K562 (cell line): Measurements from ENCODE around the gene ERBB3. TPM values are rescaled to one million over a fixed set of nuclear protein-coding genes. Genes with fewer than 3 reads are reported as not detected.
A peak's percentile ranks its signal among the peaks of the same experiment; 100 is the strongest.

ENCODE experiments used
- ARID4B ChIP-seq: sonication (generic); formaldehyde crosslinking; IDR thresholded peaks from 2 replicates; pipeline ENCODE4 v1.8.0; 2022; ENCODE audit warnings: mild to moderate bottlenecking, missing genetic modification reagents
- C11orf30 ChIP-seq: fragments of 450-650 bp; IDR thresholded peaks from 2 replicates; pipeline ENCODE4 v1.6.1; 2016; ENCODE audit warnings: low read depth, mild to moderate bottlenecking
- CEBPG ChIP-seq, 3 experiments: fragments of 200-800 bp in 1 of 3; sonication (Bioruptor generic) in 1 of 3; sonication (generic) in 1 of 3; formaldehyde crosslinking in 1 of 3; IDR thresholded peaks in 2 of 3; conservative IDR thresholded peaks in 1 of 3; 2 replicates each; pipeline versions ENCODE4 v1.6.1 to v1.8.0; 2016 to 2022; ENCODE audit warnings: missing compliant biosample characterization in 2 of 3, missing genetic modification characterization in 2 of 3, mild to moderate bottlenecking in 1 of 3, missing genetic modification reagents in 1 of 3
- LEF1 ChIP-seq: fragments of 450-650 bp; IDR thresholded peaks from 2 replicates; pipeline ENCODE4 v1.6.1; 2016; ENCODE audit warnings: mild to moderate bottlenecking
- NBN ChIP-seq: fragments of 450-650 bp; IDR thresholded peaks from 2 replicates; pipeline ENCODE4 v1.6.1; 2016; ENCODE audit warnings: low read depth, mild to moderate bottlenecking
- NR2C1 ChIP-seq, 2 experiments: fragments of 450-650 bp; IDR thresholded peaks; 2 replicates each; pipeline ENCODE4 v1.6.1; 2017; ENCODE audit warnings: mild to moderate bottlenecking in 2 of 2, antibody characterized with exemption in 1 of 2, inconsistent platforms in 1 of 2, missing compliant biosample characterization in 1 of 2, missing genetic modification characterization in 1 of 2
- POLR2A ChIP-seq: fragments of 450-650 bp; conservative IDR thresholded peaks from 2 replicates; pipeline ENCODE4 v1.6.1; 2016
- POLR2B ChIP-seq: fragments of 450-650 bp; IDR thresholded peaks from 2 replicates; pipeline ENCODE4 v1.6.1; 2018; ENCODE audit warnings: low read depth; ENCODE audit not compliant: partially characterized antibody
- TEAD1 ChIP-seq, 2 experiments: fragments of 450-650 bp in 1 of 2; sonication (generic) in 1 of 2; formaldehyde crosslinking; IDR thresholded peaks; 2 replicates each; pipeline versions ENCODE4 v1.4.0 to v1.8.0; 2020 to 2022; ENCODE audit warnings: mild to moderate bottlenecking in 2 of 2, missing genetic modification reagents in 1 of 2
- THAP12 ChIP-seq: fragments of 250-450 bp; sonication (Bioruptor Pico); IDR thresholded peaks from 2 replicates; pipeline ENCODE4 v1.9.0; 2021; ENCODE audit warnings: mild to moderate bottlenecking, inconsistent platforms
- ZHX1 ChIP-seq: fragments of 150-350 bp; conservative IDR thresholded peaks from 2 replicates; pipeline ENCODE4 v1.6.1; 2014; ENCODE audit warnings: low read length
- ZNF165 ChIP-seq: fragments of 250-450 bp; sonication (Bioruptor Pico); IDR thresholded peaks from 2 replicates; pipeline ENCODE4 v1.4.0; 2020; ENCODE audit warnings: borderline replicate concordance
- polyA plus RNA-seq, 8 experiments: library from polyadenylated mRNA; depleted of rRNA in 4 of 8; stranded (reverse) in 5 of 8; unstranded in 3 of 8; fragments of >200 nt; fragmentation: Nextera tagmentation in 2 of 8; fragmentation: Illumina TruSeq in 1 of 8; extraction: Ambion mirVana in 2 of 8; extraction: Trizol in 1 of 8; gene quantifications; 2 replicates each; pipeline versions ENCODE4 v1.2.1 to v1.2.3, GENCODE V29; 2011 to 2014; ENCODE audit warnings: inconsistent platforms in 1 of 8, missing spikeins in 1 of 8
- total RNA-seq, 7 experiments: library from RNA; depleted of rRNA in 6 of 7; stranded (reverse); fragments of >200 nt in 6 of 7; fragmentation: Illumina TruSeq in 2 of 7; extraction: Trizol in 2 of 7; gene quantifications; 2 replicates each; pipeline versions ENCODE4 v1.2.1 to v1.2.3, GENCODE V29; 2011 to 2021; ENCODE audit warnings: low replicate concordance in 1 of 7

The ERBB3 gene
- total and polyA plus RNA-seq, 9 of the 15 experiments (the other 6 are each of a cell fraction or from before 2014, with no cell fraction given) = 1.5 to 5.4 (median 3.8) TPM

- peak; percentile 36; the same call in 1 of the 2 replicates for TF ChIP-seq ARID4B (CRISPR knock-in tag)
- peak; percentile 88 for TF ChIP-seq NBN
- TF ChIP-seq C11orf30 = peak; percentile 55; the same call in 1 of the 2 replicates
- peak; percentile 100 for TF ChIP-seq POLR2B
- TF ChIP-seq THAP12 (CRISPR knock-in tag) = peak; percentile 25; the same call in 1 of the 2 replicates
- TF ChIP-seq CEBPG (CRISPR knock-in tag; IDR thresholded peaks at IDR 0.05) = peak; percentile 22; the same call in 1 of the 2 replicates
- no peak for TF ChIP-seq CEBPG (tag; conservative IDR thresholded peaks at IDR 0.05 in 1 of 2, IDR thresholded peaks at IDR 0.05 in 1 of 2)
- TF ChIP-seq LEF1 = no peak
- peak; percentile 100 for TF ChIP-seq POLR2A
- no peak for TF ChIP-seq TEAD1 (CRISPR knock-in tag; IDR thresholded peaks at IDR 0.05)
- TF ChIP-seq ZHX1 = no peak
- TF ChIP-seq NR2C1 (IDR thresholded peaks at IDR 0.05) = peak; percentile 96
- TF ChIP-seq NR2C1 (tag; IDR thresholded peaks at IDR 0.05) = peak; percentile 97
- no peak for TF ChIP-seq ZNF165 (CRISPR knock-in tag)
Measured at GRCh38 chr12:56116267-56117081, 36.5 kb downstream of the ERBB3 start, which contains the start of gene RPL41 (continued).
